HepG2 (cell line): Measurements from ENCODE around the gene PLEKHG5. TPM values are rescaled to one million over a fixed set of nuclear protein-coding genes. Genes with fewer than 3 reads are reported as not detected.
A peak's percentile ranks its signal among the peaks of the same experiment; 100 is the strongest.

Experiments used
- ATAC-seq: fragments of 200-7000 bp; cut with Tn5 transposase; 3 replicates; pipeline ENCODE4 v1.9.1; 2020; ENCODE audit warnings: mild to moderate bottlenecking, moderate library complexity
- BruUV-seq: library from RNA; stranded (reverse); fragments of 400-500 nt; replicated peaks from 2 replicates; lab custom pipeline; 2021; lab: Mats Ljungman, UMichigan
- CTCF ChIA-PET: fragments of 300-600 bp; formaldehyde crosslinking; extraction: SDS; loops from one replicate; lab custom pipeline; 2021; ENCODE audit warnings: low total read pairs, inconsistent platforms, low intra/inter-chr PET ratio; lab: Yijun Ruan, JAX
- POLR2A ChIA-PET: fragments of 350-600 bp; sonication (Branson Sonifier 250); formaldehyde crosslinking; loops from one replicate; lab custom pipeline; 2020; ENCODE audit warnings: antibody characterized with exemption, inconsistent platforms; lab: Yijun Ruan, JAX
- DNase-seq: peaks from one replicate; pipeline ENCODE4 v3.0.0-alpha.2; 2015; ENCODE audit warnings: low spot score
- FAIRE-seq: peaks from 3 replicates; lab custom pipeline; 2011; peaks lifted over from hg19 to GRCh38; lab: Jason Lieb, UNC
- H2AFZ ChIP-seq: one replicate; pipeline ENCODE4 v1.6.1; 2011; ENCODE audit warnings: low read length, inconsistent platforms
- H3K27ac ChIP-seq: fragments of 300-600 bp; 3 replicates; pipeline ENCODE4 v1.8.0; 2011; ENCODE audit warnings: mixed run types, mild to moderate bottlenecking, mixed read lengths, low read length, inconsistent platforms; ENCODE audit not compliant: insufficient read depth; ENCODE audit errors: extremely low read length
- H3K27me3 ChIP-seq, 2 experiments: fragments of 200-600 bp in 1 of 2; 2 replicates in 1 of 2; 3 replicates in 1 of 2; pipeline versions ENCODE4 v1.6.0 to v1.8.0; 2011; ENCODE audit warnings: low read length in 2 of 2, mild to moderate bottlenecking in 2 of 2, moderate library complexity in 2 of 2, inconsistent platforms in 1 of 2; ENCODE audit not compliant: insufficient read depth in 2 of 2, control insufficient read depth in 1 of 2
- H3K36me3 ChIP-seq, 2 experiments: fragments of 200-600 bp in 1 of 2; replicated peaks in 1 of 2; 2 replicates in 1 of 2; 3 replicates in 1 of 2; pipeline versions ENCODE4 v1.5.1 to v1.8.0; 2011; ENCODE audit warnings: low read length in 2 of 2, inconsistent platforms in 1 of 2; ENCODE audit not compliant: insufficient read depth in 2 of 2, control insufficient read depth in 1 of 2
- H3K4me1 ChIP-seq: 2 replicates; pipeline ENCODE4 v1.5.1; 2012; ENCODE audit warnings: low read length, inconsistent platforms; ENCODE audit not compliant: insufficient read depth
- H3K4me2 ChIP-seq: 2 replicates; pipeline ENCODE4 v1.6.0; 2011; ENCODE audit warnings: low read depth, low read length, inconsistent platforms
- H3K4me3 ChIP-seq, 3 experiments: fragments of 200-600 bp in 1 of 3; sonication (generic), shearing (Covaris generic) in 1 of 3; replicated peaks in 1 of 3; 2 replicates each; pipeline ENCODE4 v1.5.1; 2011 to 2016; ENCODE audit warnings: low read length in 3 of 3, inconsistent platforms in 2 of 3, low read depth in 2 of 3, mild to moderate bottlenecking in 2 of 3, control low read depth in 1 of 3, mixed read lengths in 1 of 3; ENCODE audit not compliant: insufficient read depth in 1 of 3
- H3K79me2 ChIP-seq: one replicate; pipeline ENCODE4 v1.6.1; 2011; ENCODE audit warnings: low read length, inconsistent platforms; ENCODE audit not compliant: insufficient read depth
- H3K9ac ChIP-seq: 2 replicates; pipeline ENCODE4 v1.6.0; 2011; ENCODE audit warnings: mild to moderate bottlenecking, low read depth, low read length, inconsistent platforms; ENCODE audit not compliant: insufficient read depth
- H3K9me3 ChIP-seq: 2 replicates; pipeline ENCODE4 v1.5.1; 2012; ENCODE audit warnings: mild to moderate bottlenecking, low read length
- H4K20me1 ChIP-seq: 2 replicates; pipeline ENCODE4 v1.6.0; 2011; ENCODE audit warnings: inconsistent platforms, mild to moderate bottlenecking, low read length, moderate library complexity; ENCODE audit not compliant: insufficient read depth
- ZMYM3 ChIP-seq: sonication (generic); formaldehyde crosslinking; IDR thresholded peaks from 2 replicates; pipeline ENCODE4 v1.5.1; 2020; ENCODE audit warnings: mild to moderate bottlenecking, missing genetic modification reagents
- ZNF629 ChIP-seq: sonication (generic); formaldehyde crosslinking; conservative IDR thresholded peaks from 2 replicates; pipeline ENCODE4 v1.5.0; 2020; ENCODE audit warnings: missing genetic modification reagents
- ZNF75D ChIP-seq: sonication (generic); formaldehyde crosslinking; IDR thresholded peaks from 2 replicates; pipeline ENCODE4 v1.8.1; 2023; ENCODE audit warnings: missing genetic modification reagents, mild to moderate bottlenecking, borderline replicate concordance
- ZSCAN30 ChIP-seq: sonication (generic); formaldehyde crosslinking; IDR thresholded peaks from 2 replicates; pipeline ENCODE4 v1.5.0; 2020; ENCODE audit warnings: mild to moderate bottlenecking, missing genetic modification reagents
- WGBS: methylation state at CpG from one replicate; pipeline ENCODE4 v1.1.6; 2017; ENCODE audit warnings: low lambda C conversion rate; 5-methylcytosine and 5-hydroxymethylcytosine counted together
- in situ Hi-C: cut with HindIII; loops from 2 replicates; pipeline ENCODE4 v1.10.0; 2017; ENCODE audit warnings: low pct_unique_long_range_greater_than_20kb; ENCODE audit not compliant: extremely low pct_ligation_motif_present
- intact Hi-C: fragments of 100-400 bp; cut with micrococcal nuclease; formaldehyde crosslinking; loops from one replicate; pipeline ENCODE4 v1.10.0; 2022; ENCODE audit not compliant: unreplicated experiment
- polyA plus RNA-seq, 8 experiments: library from polyadenylated mRNA; depleted of rRNA in 3 of 8; stranded (reverse) in 7 of 8; unstranded in 1 of 8; fragments of >200 nt; fragmentation: Illumina TruSeq in 4 of 8; extraction: Trizol in 4 of 8; gene quantifications; 2 replicates each; pipeline versions ENCODE4 v1.2.1 to v1.2.3, GENCODE V29; 2011 to 2016; ENCODE audit warnings: low read depth in 4 of 8, missing spikeins in 1 of 8, mixed read lengths in 1 of 8; ENCODE audit not compliant: insufficient read depth in 1 of 8
- total RNA-seq, 5 experiments: library from RNA; depleted of rRNA; stranded (reverse); fragments of >200 nt; fragmentation: Illumina TruSeq; extraction: Trizol; gene quantifications; 2 replicates each; pipeline ENCODE4 v1.2.3, GENCODE V29; 2016; ENCODE audit warnings: low read depth in 1 of 5
- TF ChIP-seq, protein P1 (sequence below): sonication (generic); formaldehyde crosslinking; IDR thresholded peaks from 2 replicates; pipeline ENCODE4 v1.4.0; 2020; ENCODE audit warnings: missing genetic modification reagents

Gene PLEKHG5
- total and polyA plus RNA-seq, 2 of the 13 experiments (the other 11 are each of a cell fraction or from before 2014, with no cell fraction given) = 1.9 to 3.5 TPM

GRCh38 chr1:6487804-6488484, 3.5 kb downstream of the PLEKHG5 start:
- no peak for DNase-seq
- no peaks in the 10 kb centered on the region for H3K36me3 ChIP-seq
- FAIRE-seq = no peak
- no peak for ATAC-seq
- POLR2A ChIA-PET = no interaction called here
- peaks cover 0 to 3% of the 10 kb centered on the region in 2 experiments; a peak in 1 of 5 replicates for H3K27me3 ChIP-seq
- H3K9me3 ChIP-seq = no peaks in the 10 kb centered on the region
- H3K9ac ChIP-seq = no peak overlapping the region
- BruUV-seq = no TSS peak
- no peaks in the 10 kb centered on the region for H4K20me1 ChIP-seq
- H3K79me2 ChIP-seq = no peaks in the 10 kb centered on the region
- TF ChIP-seq ZSCAN30 (CRISPR knock-in tag) (no peak), ZNF75D (CRISPR knock-in tag) (no peak), ZNF629 (peak; percentile 71), ZMYM3 (0 out of 2 replicates have a peak, but pooled peaks have one; percentile 22)
- TF ChIP-seq, protein P1, sequence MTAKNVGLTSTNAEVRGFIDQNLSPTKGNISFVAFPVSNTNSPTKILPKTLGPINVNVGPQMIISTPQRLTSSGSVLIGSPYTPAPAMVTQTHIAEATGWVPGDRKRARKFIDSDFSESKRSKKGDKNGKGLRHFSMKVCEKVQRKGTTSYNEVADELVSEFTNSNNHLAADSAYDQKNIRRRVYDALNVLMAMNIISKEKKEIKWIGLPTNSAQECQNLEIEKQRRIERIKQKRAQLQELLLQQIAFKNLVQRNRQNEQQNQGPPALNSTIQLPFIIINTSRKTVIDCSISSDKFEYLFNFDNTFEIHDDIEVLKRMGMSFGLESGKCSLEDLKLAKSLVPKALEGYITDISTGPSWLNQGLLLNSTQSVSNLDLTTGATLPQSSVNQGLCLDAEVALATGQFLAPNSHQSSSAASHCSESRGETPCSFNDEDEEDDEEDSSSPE (CRISPR knock-in tag) = no peak
- TF ChIP-seq, all 625 proteins: peak for 2
- H3K4me1 ChIP-seq = peaks cover 52% of the 10 kb centered on the region
- no peak overlapping the region for H2AFZ ChIP-seq
- intact Hi-C loops (loop anchor here (5.0 kb wide), 1 partner anchor 159 kb away; no protein-coding TSS in a partner anchor), in situ Hi-C loops (loop anchor here (25.0 kb wide), 1 partner anchor 724 kb away; no protein-coding TSS in a partner anchor)
- 60% methylated on average over 14 of the region's 14 CpGs for WGBS
- no peak overlapping the region for H3K4me3 ChIP-seq
- no peak overlapping the region for H3K4me2 ChIP-seq
- CTCF ChIA-PET = interaction anchor here (1.2 kb wide), 1 partner anchor 36 kb away, joined by 5 read pairs; no protein-coding TSS in a partner anchor
- H3K27ac ChIP-seq = no peak overlapping the region
